ENCODE data around the gene SUSD4.
A peak's percentile ranks its signal among the peaks of the same experiment; 100 is the strongest.

Gene SUSD4

DNA sequence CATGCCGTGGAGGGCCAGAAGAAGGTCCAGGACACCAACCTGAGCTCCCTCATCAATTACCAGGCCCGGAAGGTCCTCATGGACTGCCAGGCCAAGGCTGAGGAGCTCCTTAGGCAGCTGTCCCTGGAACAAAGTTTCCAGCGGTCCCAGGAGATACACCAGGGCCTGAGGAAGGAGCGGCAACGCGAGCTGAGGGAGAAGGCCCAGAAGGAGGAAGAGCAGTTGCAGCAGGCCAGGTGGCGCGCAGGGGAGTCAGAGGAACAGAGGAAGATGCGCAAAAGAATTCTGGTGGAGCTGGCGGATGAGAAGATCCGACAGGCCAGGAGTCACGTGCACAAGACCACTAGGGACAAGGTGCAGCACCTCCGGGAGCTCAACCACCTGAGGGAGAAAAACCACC lies 30.7 kb upstream of the SUSD4 start:
- peaks cover 0 to 4% of the 10 kb centered on the region in 2 donors for H3K4me1 ChIP-seq (ENCODE audit: control insufficient read depth in 1 of 2, insufficient read depth in 2 of 2, low read length in 2 of 2)
- no peak overlapping the region for H3K27ac ChIP-seq (ENCODE audit: low read length)
- peaks cover 14% of the 10 kb centered on the region for H3K27me3 ChIP-seq (ENCODE audit: low read depth, low read length)
- no peak overlapping the region for H3K4me3 ChIP-seq (ENCODE audit: low read depth in 1 of 2, low read length in 2 of 2)
- H3K9me3 ChIP-seq (ENCODE audit: control insufficient read depth in 1 of 2, low read length in 2 of 2): no peaks in the 10 kb centered on the region
- H3K36me3 ChIP-seq (ENCODE audit: control insufficient read depth in 1 of 2, insufficient read depth in 2 of 2, low read length in 2 of 2): no peaks in the 10 kb centered on the region

DNA sequence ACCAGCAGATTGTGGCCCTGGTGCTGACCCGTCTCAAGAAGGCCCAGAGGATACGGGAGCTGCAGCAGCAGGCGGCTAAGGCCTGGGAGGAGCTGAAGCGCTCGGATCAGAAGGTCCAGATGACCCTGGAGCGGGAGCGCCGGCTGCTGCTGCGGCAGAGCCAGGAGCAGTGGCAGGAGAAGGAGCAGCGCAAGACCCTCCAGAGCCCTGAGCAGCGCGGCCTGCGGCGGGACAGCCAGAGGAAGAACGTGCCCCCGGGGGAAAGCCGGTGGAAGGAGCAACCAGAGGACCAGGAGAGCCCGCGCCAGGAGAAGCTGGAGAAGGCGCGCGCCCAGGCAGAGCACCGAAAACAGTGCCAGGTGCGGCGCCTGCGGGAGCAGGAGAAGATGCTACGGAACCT lies 30.3 kb upstream of the SUSD4 start:
- Histone ChIP-seq H3K4me1 (ENCODE audit: control insufficient read depth in 1 of 2, insufficient read depth in 2 of 2, low read length in 2 of 2) (peaks cover 0 to 4% of the 10 kb centered on the region in 2 donors), H3K27ac (ENCODE audit: low read length) (no peak overlapping the region), H3K27me3 (ENCODE audit: low read depth, low read length) (peaks cover 14% of the 10 kb centered on the region), H3K4me3 (ENCODE audit: low read depth in 1 of 2, low read length in 2 of 2) (no peak overlapping the region), H3K9me3 (ENCODE audit: control insufficient read depth in 1 of 2, low read length in 2 of 2) (no peaks in the 10 kb centered on the region), H3K36me3 (ENCODE audit: control insufficient read depth in 1 of 2, insufficient read depth in 2 of 2, low read length in 2 of 2) (no peaks in the 10 kb centered on the region)

DNA sequence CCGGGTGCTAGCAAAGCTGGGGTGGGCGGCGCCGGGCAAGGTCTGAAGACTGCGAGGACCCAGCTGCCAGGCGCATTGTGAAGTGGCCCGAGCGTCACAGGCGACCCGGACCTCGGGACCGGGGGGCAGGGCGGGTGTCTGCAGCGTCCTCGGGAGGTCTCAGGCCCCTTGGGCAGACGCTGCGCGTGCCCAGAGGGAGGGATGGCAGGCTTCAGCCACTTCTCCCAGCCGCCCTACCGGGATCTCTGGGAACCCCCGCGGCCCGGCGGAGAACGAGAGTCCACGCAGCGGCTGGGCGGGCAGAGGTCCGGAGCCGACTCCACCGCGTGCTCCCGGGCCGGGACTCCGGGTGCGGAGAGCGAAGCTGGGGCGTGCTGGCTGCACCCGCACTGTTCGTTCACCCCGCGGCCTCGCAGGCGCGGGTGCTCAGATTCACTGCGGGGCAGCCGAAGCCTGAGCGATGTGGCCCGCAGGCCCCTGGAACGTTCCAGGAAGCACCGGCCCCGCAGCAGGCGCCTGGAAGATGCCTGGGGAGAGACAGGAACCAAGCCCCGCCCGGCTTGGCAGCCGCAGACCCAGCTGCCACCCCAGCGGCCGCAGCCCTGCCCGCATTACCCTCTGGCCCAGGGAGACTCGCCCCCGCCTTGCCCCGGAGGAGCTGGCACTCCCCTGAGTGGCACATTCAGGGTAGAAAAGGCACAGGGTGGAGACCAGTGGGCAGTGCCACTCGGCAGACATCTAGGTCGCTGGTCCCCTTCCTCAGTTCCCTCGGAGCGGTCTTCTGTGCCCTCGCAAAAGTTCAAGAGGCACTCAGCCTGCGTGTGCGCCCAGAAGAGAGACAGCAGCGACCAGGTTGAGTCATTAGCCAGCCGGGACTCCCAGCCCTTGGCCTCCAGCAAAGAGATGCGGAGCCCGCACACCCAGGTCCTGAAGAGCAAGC lies 29.6 kb upstream of the SUSD4 start, which contains the start of gene CCDC185:
CCDC185 (plus strand) TSS at position 141 of the 940 bp plus-strand sequence; CDS start at position 202, 61 bp downstream.
- H3K4me3 ChIP-seq (ENCODE audit: low read depth in 1 of 2, low read length in 2 of 2): peak within 1 kb of the TSS in 1 of 2 donors; percentile 47
- peaks cover 14% of the 10 kb centered on the region for H3K27me3 ChIP-seq (ENCODE audit: low read depth, low read length)
- H3K36me3 ChIP-seq (ENCODE audit: control insufficient read depth in 1 of 2, insufficient read depth in 2 of 2, low read length in 2 of 2): no peaks in the 10 kb centered on the region
- H3K4me1 ChIP-seq (ENCODE audit: control insufficient read depth in 1 of 2, insufficient read depth in 2 of 2, low read length in 2 of 2): peaks cover 0 to 4% of the 10 kb centered on the region in 2 donors
- H3K9me3 ChIP-seq (ENCODE audit: control insufficient read depth in 1 of 2, low read length in 2 of 2): no peaks in the 10 kb centered on the region
- no peak within 1 kb of the TSS for H3K27ac ChIP-seq (ENCODE audit: low read length)

DNA sequence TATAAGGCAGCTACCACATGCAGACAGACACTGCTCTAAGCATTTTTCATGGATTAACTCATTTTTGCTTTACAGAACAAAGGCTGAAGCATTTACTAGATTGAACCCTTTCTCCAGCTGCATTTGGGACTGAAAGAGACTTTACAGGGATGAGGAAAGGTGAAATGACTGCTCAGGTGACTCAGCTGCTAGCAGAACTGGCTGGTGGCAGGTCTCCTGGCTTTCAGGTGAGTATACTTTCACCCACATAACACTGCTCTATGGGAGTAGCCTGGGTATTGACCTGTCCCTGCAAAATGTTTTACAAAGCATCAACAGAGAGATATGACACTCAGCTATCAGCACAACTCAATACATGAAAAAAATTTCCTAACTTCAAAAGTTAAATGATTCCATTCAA lies 26.6 kb upstream of the SUSD4 start:
- Histone ChIP-seq H3K27me3 (ENCODE audit: low read depth, low read length) (peaks cover 14% of the 10 kb centered on the region), H3K4me1 (ENCODE audit: control insufficient read depth in 1 of 2, insufficient read depth in 2 of 2, low read length in 2 of 2) (peaks cover 0 to 4% of the 10 kb centered on the region in 2 donors), H3K36me3 (ENCODE audit: control insufficient read depth in 1 of 2, insufficient read depth in 2 of 2, low read length in 2 of 2) (no peaks in the 10 kb centered on the region), H3K9me3 (ENCODE audit: control insufficient read depth in 1 of 2, low read length in 2 of 2) (no peaks in the 10 kb centered on the region), H3K4me3 (ENCODE audit: low read depth in 1 of 2, low read length in 2 of 2) (no peak overlapping the region), H3K27ac (ENCODE audit: low read length) (no peak overlapping the region)

DNA sequence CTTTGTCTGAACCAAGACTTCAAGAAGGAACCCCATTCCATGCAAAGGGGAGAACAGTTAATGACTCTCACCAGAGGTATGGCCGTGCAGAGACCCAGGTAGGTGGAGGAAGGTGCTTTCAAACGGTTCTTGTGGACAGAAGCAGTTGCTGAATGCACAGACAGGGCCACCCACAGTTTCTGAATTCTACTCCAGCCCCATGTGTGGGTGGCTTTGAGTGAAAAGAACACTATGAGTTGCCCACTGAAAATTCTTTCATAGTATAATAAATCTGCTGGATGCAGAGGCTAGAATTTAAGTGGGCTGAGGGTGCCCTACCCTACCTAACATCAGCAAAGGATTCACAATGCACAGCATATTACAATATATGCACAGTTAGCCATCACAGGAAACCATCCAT lies 22.0 kb upstream of the SUSD4 start:
- H3K36me3 ChIP-seq (ENCODE audit: control insufficient read depth in 1 of 2, insufficient read depth in 2 of 2, low read length in 2 of 2): no peaks in the 10 kb centered on the region
- H3K4me3 ChIP-seq (ENCODE audit: low read depth in 1 of 2, low read length in 2 of 2): no peak overlapping the region
- no peaks in the 10 kb centered on the region for H3K9me3 ChIP-seq (ENCODE audit: control insufficient read depth in 1 of 2, low read length in 2 of 2)
- no peak overlapping the region for H3K27ac ChIP-seq (ENCODE audit: low read length)
- H3K27me3 ChIP-seq (ENCODE audit: low read depth, low read length): no peaks in the 10 kb centered on the region
- no peaks in the 10 kb centered on the region for H3K4me1 ChIP-seq (ENCODE audit: control insufficient read depth in 1 of 2, insufficient read depth in 2 of 2, low read length in 2 of 2)

DNA sequence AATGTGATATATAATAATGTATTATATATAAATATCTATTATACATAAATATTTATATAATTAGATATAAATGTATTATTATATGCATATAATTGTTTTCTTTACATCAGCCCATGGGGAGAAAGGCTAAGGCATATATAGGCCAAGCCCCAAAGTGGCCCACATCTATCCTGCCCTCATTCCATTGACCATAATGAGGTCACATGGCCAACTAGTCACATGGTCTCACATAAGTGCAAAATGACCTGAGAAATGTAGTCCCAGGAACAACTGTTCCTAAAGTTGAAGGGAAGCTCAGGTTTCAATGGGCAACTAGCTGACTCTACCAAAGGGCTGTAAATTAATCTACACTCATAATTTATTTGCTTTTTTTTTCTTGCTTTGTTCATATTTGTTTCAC lies 14.8 kb upstream of the SUSD4 start:
- Histone ChIP-seq H3K27ac (ENCODE audit: low read length) (no peak overlapping the region), H3K9me3 (ENCODE audit: control insufficient read depth in 1 of 2, low read length in 2 of 2) (peaks cover 3 to 8% of the 10 kb centered on the region in 2 donors), H3K4me3 (ENCODE audit: low read depth in 1 of 2, low read length in 2 of 2) (no peak overlapping the region), H3K36me3 (ENCODE audit: control insufficient read depth in 1 of 2, insufficient read depth in 2 of 2, low read length in 2 of 2) (no peaks in the 10 kb centered on the region), H3K27me3 (ENCODE audit: low read depth, low read length) (no peaks in the 10 kb centered on the region), H3K4me1 (ENCODE audit: control insufficient read depth in 1 of 2, insufficient read depth in 2 of 2, low read length in 2 of 2) (no peaks in the 10 kb centered on the region)

DNA sequence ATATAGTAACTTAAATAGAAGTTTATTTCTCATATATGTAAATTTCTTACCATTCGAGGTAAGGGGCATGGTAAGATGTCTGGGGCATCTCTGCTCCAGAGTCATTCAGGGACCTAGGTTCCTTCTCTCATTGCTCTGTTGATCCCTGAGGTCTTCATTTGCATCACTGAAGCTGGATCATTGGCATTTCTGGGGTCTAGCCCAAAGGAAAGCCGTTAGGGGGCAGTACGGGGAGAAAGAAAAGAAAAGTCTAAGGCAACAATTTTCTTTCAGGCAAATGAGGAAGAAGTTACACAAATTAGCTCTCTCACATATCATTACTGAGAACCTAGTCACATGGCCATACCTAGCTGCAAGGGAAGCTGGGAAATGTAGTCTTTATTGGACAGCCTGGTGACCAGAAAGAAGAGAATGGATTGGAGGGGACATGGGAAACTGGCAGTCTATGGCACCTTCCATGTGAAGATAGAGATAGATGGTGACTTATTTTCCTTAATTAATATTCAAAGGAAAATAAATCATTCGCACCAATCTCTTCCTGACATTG lies 10.2 kb upstream of the SUSD4 start:
- no peaks in the 10 kb centered on the region for H3K4me1 ChIP-seq (ENCODE audit: control insufficient read depth in 1 of 2, insufficient read depth in 2 of 2, low read length in 2 of 2)
- H3K27ac ChIP-seq (ENCODE audit: low read length): no peak overlapping the region
- H3K9me3 ChIP-seq (ENCODE audit: control insufficient read depth in 1 of 2, low read length in 2 of 2): peaks cover 3 to 8% of the 10 kb centered on the region in 2 donors
- H3K36me3 ChIP-seq (ENCODE audit: control insufficient read depth in 1 of 2, insufficient read depth in 2 of 2, low read length in 2 of 2): no peaks in the 10 kb centered on the region
- no peak overlapping the region for H3K4me3 ChIP-seq (ENCODE audit: low read depth in 1 of 2, low read length in 2 of 2)
- H3K27me3 ChIP-seq (ENCODE audit: low read depth, low read length): no peaks in the 10 kb centered on the region

DNA sequence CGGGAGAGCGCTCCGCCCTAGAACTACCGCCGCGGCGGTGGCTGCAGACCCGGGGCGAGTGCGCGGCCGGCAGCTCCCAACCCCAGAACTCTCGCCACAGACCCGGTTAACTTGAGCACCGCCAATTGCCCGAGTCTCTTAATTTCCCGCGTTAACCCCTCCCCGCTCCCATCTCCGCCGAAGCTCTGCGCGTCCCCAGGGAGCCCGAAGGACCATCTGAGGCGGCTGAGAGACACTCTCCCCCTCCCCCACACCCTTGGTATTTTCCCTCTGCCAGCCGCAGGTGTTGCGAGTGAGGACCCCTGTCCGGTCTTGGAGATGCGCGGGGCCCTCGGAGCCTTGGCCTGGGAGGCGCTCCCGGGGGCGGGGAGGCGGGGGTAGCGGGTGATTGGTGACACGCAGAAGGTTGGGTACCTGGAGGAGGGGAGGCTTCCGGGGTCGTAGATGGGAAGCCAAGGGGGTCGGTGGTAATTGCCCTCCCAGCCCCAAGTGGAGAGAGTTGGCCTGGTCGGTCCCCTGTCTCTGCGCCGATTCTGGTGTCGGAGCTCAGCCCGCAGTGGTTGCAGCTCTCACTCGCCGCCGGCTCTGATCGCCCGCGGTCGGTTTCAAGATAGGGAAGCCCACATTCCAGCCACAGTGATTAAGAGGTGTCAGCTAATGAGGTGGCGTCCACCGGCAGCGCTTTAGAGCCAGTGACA lies 858 bp upstream of the SUSD4 start:
- Histone ChIP-seq H3K4me3 (ENCODE audit: low read depth in 1 of 2, low read length in 2 of 2) (peak overlapping the region; percentile 21 to 61), H3K9me3 (ENCODE audit: control insufficient read depth in 1 of 2, low read length in 2 of 2) (no peaks in the 10 kb centered on the region), H3K36me3 (ENCODE audit: control insufficient read depth in 1 of 2, insufficient read depth in 2 of 2, low read length in 2 of 2) (no peaks in the 10 kb centered on the region), H3K27ac (ENCODE audit: low read length) (no peak overlapping the region), H3K27me3 (ENCODE audit: low read depth, low read length) (peaks cover 4% of the 10 kb centered on the region), H3K4me1 (ENCODE audit: control insufficient read depth in 1 of 2, insufficient read depth in 2 of 2, low read length in 2 of 2) (peaks cover 0 to 17% of the 10 kb centered on the region in 2 donors)

DNA sequence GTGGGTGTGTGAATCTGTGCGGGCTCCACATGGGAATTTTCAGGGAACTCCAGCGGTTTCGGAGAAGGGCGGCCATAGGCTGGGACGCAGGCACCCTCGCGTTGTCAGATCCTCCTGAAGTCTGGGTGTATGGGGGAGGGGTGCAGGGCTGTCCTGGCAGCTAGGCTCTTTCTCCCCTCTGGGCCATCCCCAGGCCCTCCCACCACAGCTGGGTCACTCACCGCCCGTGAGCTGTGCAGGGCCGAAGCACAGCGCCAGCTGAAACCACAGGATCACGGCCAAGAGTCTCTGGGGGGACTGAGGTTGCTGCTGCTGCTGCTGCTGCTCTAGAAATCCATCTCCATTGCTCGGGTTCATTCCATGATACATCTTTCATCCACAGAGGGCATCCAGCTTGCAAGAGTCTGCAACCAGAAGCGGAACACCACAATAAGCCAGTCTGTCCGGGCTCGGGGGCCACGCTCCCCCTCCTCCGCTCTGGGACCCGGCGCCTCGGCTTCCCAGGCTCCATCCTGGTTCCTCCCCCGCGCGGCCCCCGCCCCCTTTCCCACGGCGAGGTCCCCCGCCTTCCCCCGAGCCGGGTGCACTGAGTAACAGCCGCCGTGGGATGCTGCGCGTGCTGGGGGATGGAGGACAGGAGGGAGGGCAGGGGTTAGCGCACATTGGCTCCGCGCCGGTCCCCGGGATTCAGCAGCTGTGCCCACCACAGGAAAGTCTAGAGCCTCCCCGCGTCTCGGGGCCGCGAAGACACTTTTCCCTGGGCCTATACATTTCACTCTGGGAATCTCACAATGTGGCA lies 720 bp downstream of the SUSD4 start:
- H3K27me3 ChIP-seq (ENCODE audit: low read depth, low read length): peaks cover 4% of the 10 kb centered on the region
- H3K4me1 ChIP-seq (ENCODE audit: control insufficient read depth in 1 of 2, insufficient read depth in 2 of 2, low read length in 2 of 2): peaks cover 0 to 17% of the 10 kb centered on the region in 2 donors
- no peaks in the 10 kb centered on the region for H3K9me3 ChIP-seq (ENCODE audit: control insufficient read depth in 1 of 2, low read length in 2 of 2)
- H3K27ac ChIP-seq (ENCODE audit: low read length): no peak overlapping the region
- no peaks in the 10 kb centered on the region for H3K36me3 ChIP-seq (ENCODE audit: control insufficient read depth in 1 of 2, insufficient read depth in 2 of 2, low read length in 2 of 2)
- H3K4me3 ChIP-seq (ENCODE audit: low read depth in 1 of 2, low read length in 2 of 2): peak overlapping the region; percentile 37 to 73

DNA sequence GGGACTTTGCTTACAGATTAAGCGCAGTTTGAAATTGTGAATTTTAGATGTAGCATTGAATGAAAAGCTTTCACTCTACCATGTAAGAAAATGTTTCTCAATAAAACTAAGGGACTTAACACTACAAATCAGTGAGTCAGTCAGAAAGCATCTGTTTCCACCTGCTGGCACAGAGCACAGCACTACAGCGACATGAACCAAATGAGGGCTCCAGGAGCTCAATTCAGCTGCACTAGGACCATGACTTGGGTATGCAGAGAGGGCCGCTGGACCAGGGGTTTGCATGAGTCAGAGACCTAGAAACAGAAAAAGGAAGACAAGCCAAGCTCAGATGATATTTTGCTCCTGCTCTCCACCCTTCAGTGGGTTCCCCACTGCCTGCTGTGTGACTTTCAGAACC lies 5.2 kb downstream of the SUSD4 start:
- no peaks in the 10 kb centered on the region for H3K9me3 ChIP-seq (ENCODE audit: control insufficient read depth in 1 of 2, low read length in 2 of 2)
- no peak overlapping the region for H3K4me3 ChIP-seq (ENCODE audit: low read depth in 1 of 2, low read length in 2 of 2)
- no peaks in the 10 kb centered on the region for H3K36me3 ChIP-seq (ENCODE audit: control insufficient read depth in 1 of 2, insufficient read depth in 2 of 2, low read length in 2 of 2)
- peaks cover 0 to 10% of the 10 kb centered on the region in 2 donors for H3K4me1 ChIP-seq (ENCODE audit: control insufficient read depth in 1 of 2, insufficient read depth in 2 of 2, low read length in 2 of 2)
- peaks cover 4% of the 10 kb centered on the region for H3K27me3 ChIP-seq (ENCODE audit: low read depth, low read length)
- no peak overlapping the region for H3K27ac ChIP-seq (ENCODE audit: low read length)

Data from muscle layer of duodenum (tissue), 2 donors.